GM23248 (cell line): ENCODE data around the gene RTP4. TPM values are rescaled to one million over a fixed set of nuclear protein-coding genes. Genes with fewer than 3 reads are reported as not detected.

Experiments
- DNase-seq: peaks from one replicate; pipeline ENCODE4 v3.0.0-alpha.2; 2015
- H2AFZ ChIP-seq: fragments of 200-600 bp; sonication (generic); 2 replicates; pipeline ENCODE4 v1.6.1; 2016; ENCODE audit warnings: antibody characterized with exemption
- H3F3A ChIP-seq: fragments of 200-600 bp; sonication (generic); 2 replicates; pipeline ENCODE4 v1.6.1; 2016; ENCODE audit warnings: mild to moderate bottlenecking, antibody characterized with exemption, mixed run types; ENCODE audit not compliant: insufficient read depth
- H3K27ac ChIP-seq: fragments of 200-600 bp; sonication (generic); 2 replicates; pipeline ENCODE4 v1.5.1; 2016; ENCODE audit warnings: mild to moderate bottlenecking
- H3K27me3 ChIP-seq: fragments of 200-600 bp; sonication (generic); replicated peaks from 2 replicates; pipeline ENCODE4 v1.6.1; 2016; ENCODE audit warnings: mild to moderate bottlenecking; ENCODE audit not compliant: insufficient read depth
- H3K36me3 ChIP-seq: fragments of 200-600 bp; sonication (generic); 2 replicates; pipeline ENCODE4 v1.6.1; 2016; ENCODE audit warnings: low read depth, mild to moderate bottlenecking
- H3K4me1 ChIP-seq: fragments of 200-600 bp; sonication (generic); 2 replicates; pipeline ENCODE4 v1.6.1; 2016; ENCODE audit warnings: mild to moderate bottlenecking; ENCODE audit not compliant: insufficient read depth
- H3K4me2 ChIP-seq: fragments of 200-600 bp; sonication (generic); one replicate; pipeline ENCODE4 v1.6.1; 2016; ENCODE audit warnings: mild to moderate bottlenecking; ENCODE audit not compliant: unreplicated experiment
- H3K4me3 ChIP-seq: fragments of 200-600 bp; sonication (generic); 2 replicates; pipeline ENCODE4 v1.5.1; 2016; ENCODE audit warnings: mild to moderate bottlenecking
- H3K79me2 ChIP-seq: fragments of 200-600 bp; sonication (generic); 2 replicates; pipeline ENCODE4 v1.6.1; 2016; ENCODE audit warnings: mild to moderate bottlenecking; ENCODE audit not compliant: insufficient read depth
- H3K9ac ChIP-seq: fragments of 200-600 bp; sonication (generic); 2 replicates; pipeline ENCODE4 v1.6.1; 2016; ENCODE audit warnings: mild to moderate bottlenecking
- H3K9me2 ChIP-seq: fragments of 200-600 bp; sonication (generic); 2 replicates; pipeline ENCODE4 v1.6.1; 2016; ENCODE audit warnings: mixed run types, mild to moderate bottlenecking, moderate library complexity; ENCODE audit not compliant: insufficient read depth
- H3K9me3 ChIP-seq: fragments of 200-600 bp; sonication (generic); one replicate; pipeline ENCODE4 v1.6.1; 2017; ENCODE audit warnings: low read depth
- H4K20me1 ChIP-seq: fragments of 200-600 bp; sonication (generic); 2 replicates; pipeline ENCODE4 v1.6.0; 2016; ENCODE audit not compliant: insufficient read depth
- EZH2 ChIP-seq: fragments of 200-600 bp; sonication (generic); IDR thresholded peaks from 2 replicates; pipeline ENCODE4 v1.6.1; 2018; ENCODE audit warnings: antibody characterized with exemption, mild to moderate bottlenecking; ENCODE audit not compliant: insufficient read depth, poor library complexity, severe bottlenecking
- EZH2phosphoT487 ChIP-seq: fragments of 200-600 bp; sonication (generic); IDR thresholded peaks from 2 replicates; pipeline ENCODE4 v1.6.1; 2018; ENCODE audit warnings: antibody characterized with exemption, moderate library complexity, mild to moderate bottlenecking, low read depth; ENCODE audit not compliant: insufficient read depth
- WGBS, 2 experiments: methylation state at CpG; one replicate each; pipeline ENCODE4 v1.1.6; 2015 to 2017; ENCODE audit warnings: low lambda C conversion rate in 2 of 2, low coverage in 1 of 2; ENCODE audit errors: missing lambda C conversion rate in 2 of 2; 5-methylcytosine and 5-hydroxymethylcytosine counted together
- in situ Hi-C: fragments of 300-500 bp; cut with MboI; formaldehyde crosslinking; loops from 2 replicates; pipeline ENCODE4 v1.15.0; 2020
- polyA plus RNA-seq: library from polyadenylated mRNA; unstranded; fragments of >200 nt; fragmentation: Nextera tagmentation; extraction: Ambion mirVana; gene quantifications from 2 replicates; pipeline ENCODE4 v1.2.1, GENCODE V29; 2016
- total RNA-seq: library from RNA; depleted of rRNA; stranded (reverse); fragments of >200 nt; shearing (Covaris generic); gene quantifications from 2 replicates; pipeline ENCODE4 v1.2.3, GENCODE V29; 2014; rRNA removed

RTP4 gene
- total RNA-seq, result 1.4 and 1.9 TPM in 2 replicates
- 0.19 and 0.48 TPM in 2 replicates for polyA plus RNA-seq

- Histone ChIP-seq H3K79me2 (no peaks in the 10 kb centered on the region), H3K4me1 (peaks cover 6% of the 10 kb centered on the region), H3K36me3 (no peaks in the 10 kb centered on the region), H3K27me3 (no peaks in the 10 kb centered on the region), H2AFZ (peak within 1 kb of the TSS; percentile 98), H3K27ac (peak within 1 kb of the TSS; percentile 70), H3K9me3 (no peaks in the 10 kb centered on the region), H3K9ac (peak within 1 kb of the TSS; percentile 86), H4K20me1 (no peaks in the 10 kb centered on the region), H3K4me2 (peak within 1 kb of the TSS; percentile 90), H3K4me3 (peak within 1 kb of the TSS; percentile 72), H3K9me2 (no peaks in the 10 kb centered on the region), H3F3A (no peaks in the 10 kb centered on the region)
- in situ Hi-C loops, result no loop called here
- peak; percentile 72 for DNase-seq
- 8% methylated on average over 10 of the region's 10 CpGs for WGBS, 2 experiments
- TF ChIP-seq EZH2phosphoT487 (no peak), EZH2 (no peak)
These were observed at the start of gene RTP4 for GRCh38 chr3:187368251-187369088. RTP4 (plus strand) TSS chr3:187368385; CDS start chr3:187368442, 57 bp downstream.

DNA sequence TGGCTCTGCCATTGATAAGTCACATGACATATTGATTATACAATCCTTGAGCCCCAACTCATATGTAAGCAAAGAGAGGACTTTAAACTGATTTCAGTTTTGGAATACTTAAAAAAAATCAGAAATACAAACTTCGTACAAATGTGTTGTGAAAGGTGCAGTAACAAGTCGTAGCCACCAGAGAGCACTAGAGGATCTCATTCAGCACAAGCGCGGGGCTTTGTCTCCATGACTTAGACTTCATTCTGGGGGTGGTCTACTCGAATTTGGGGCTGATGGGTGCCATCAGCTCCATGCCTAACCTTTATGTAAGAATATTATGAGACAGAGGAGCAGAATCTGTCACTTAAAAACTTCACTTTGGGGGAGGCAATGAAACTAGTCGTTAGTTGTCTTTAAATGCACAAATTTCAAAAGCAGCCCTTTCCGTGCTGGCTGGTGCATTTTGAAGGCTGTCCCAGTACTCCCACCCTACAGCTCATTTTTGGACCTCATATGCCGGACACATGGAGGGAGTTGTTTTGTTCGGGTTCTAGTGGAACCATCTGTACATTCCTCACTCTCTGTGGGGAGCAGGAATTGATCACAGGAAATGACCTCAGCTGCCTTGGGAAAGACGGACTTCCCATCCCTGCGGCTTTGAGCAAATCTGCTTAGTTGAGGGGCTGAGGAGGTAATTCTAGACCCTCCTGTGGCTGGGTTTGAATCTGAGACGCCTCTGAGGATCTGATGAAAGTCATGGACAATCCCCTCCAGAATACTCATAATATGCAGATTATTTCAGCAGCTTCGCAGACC lies 49.2 kb upstream of the RTP4 start:
- DNase-seq, result peak; percentile 85
- in situ Hi-C loops, result loop anchor here (5.0 to 25.0 kb wide), 3 partner anchors 94 to 482 kb away; partner anchors contain the start of gene ADIPOQ
- peaks cover 13% of the 10 kb centered on the region for H3K4me1 ChIP-seq
- H3F3A ChIP-seq, result peaks cover 7% of the 10 kb centered on the region; the same call in 1 of the 2 replicates
- H3K27ac ChIP-seq, result peak overlapping the region; percentile 51
- no peaks in the 10 kb centered on the region for H3K79me2 ChIP-seq
- H3K9me3 ChIP-seq, result no peaks in the 10 kb centered on the region
- H3K9ac ChIP-seq, result peak overlapping the region; percentile 68
- 3 to 4% methylated on average over 13 of the region's 13 CpGs for WGBS, 2 experiments
- H3K4me3 ChIP-seq, result peak overlapping the region; percentile 73
- H3K9me2 ChIP-seq, result no peaks in the 10 kb centered on the region
- H2AFZ ChIP-seq, result peak overlapping the region; percentile 84
- no peak for TF ChIP-seq EZH2phosphoT487
- H4K20me1 ChIP-seq, result no peaks in the 10 kb centered on the region
- peak overlapping the region; percentile 100 for H3K4me2 ChIP-seq
- H3K27me3 ChIP-seq, result no peaks in the 10 kb centered on the region
- H3K36me3 ChIP-seq, result no peaks in the 10 kb centered on the region

DNA sequence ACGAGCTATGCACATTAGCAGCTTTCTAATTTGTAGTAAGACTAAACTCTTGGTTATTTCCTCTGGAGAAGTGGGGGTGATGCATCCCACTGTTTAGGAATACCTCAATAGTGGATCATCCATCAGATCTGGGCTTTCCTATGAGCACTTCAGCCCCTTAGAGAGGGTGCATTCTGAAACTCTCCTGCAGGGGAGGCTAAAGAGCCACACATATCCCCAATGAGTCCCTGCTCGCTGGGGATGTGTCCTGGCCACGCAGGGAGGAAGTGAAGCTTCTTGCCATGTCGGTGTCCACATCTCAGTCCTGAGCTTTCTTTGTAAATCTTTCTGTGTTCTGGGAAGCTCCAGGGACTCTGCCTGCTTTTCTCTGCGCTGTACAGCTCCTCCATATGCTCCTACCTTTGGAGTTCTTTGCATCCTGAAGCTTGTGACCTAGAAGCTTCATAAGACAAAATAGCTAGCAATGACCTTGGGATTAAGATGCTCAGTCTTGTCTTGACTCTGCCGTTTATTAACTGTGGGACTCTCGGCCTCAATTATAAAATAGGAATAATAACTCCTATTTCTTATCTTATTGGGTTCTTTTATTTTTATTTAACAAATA lies 48.4 kb upstream of the RTP4 start:
- no peaks in the 10 kb centered on the region for H4K20me1 ChIP-seq
- H2AFZ ChIP-seq, result peak overlapping the region; percentile 84
- H3K9me2 ChIP-seq, result no peaks in the 10 kb centered on the region
- peak overlapping the region; percentile 51 for H3K27ac ChIP-seq
- peak overlapping the region; percentile 73 for H3K4me3 ChIP-seq
- H3K9me3 ChIP-seq, result no peaks in the 10 kb centered on the region
- no peaks in the 10 kb centered on the region for H3K27me3 ChIP-seq
- in situ Hi-C loops, result loop anchor here (5.0 to 25.0 kb wide), 3 partner anchors 95 to 482 kb away; partner anchors contain the start of gene ADIPOQ
- H3K79me2 ChIP-seq, result no peaks in the 10 kb centered on the region
- H3K9ac ChIP-seq, result peak overlapping the region; percentile 68
- H3F3A ChIP-seq, result peaks cover 7% of the 10 kb centered on the region; the same call in 1 of the 2 replicates
- H3K36me3 ChIP-seq, result no peaks in the 10 kb centered on the region
- TF ChIP-seq EZH2 (no peak), EZH2phosphoT487 (no peak)
- WGBS, 2 experiments, result 36 to 38% methylated on average over 7 of the region's 7 CpGs
- DNase-seq, result peak; percentile 83
- peak overlapping the region; percentile 100 for H3K4me2 ChIP-seq
- H3K4me1 ChIP-seq, result peaks cover 13% of the 10 kb centered on the region

- no peak overlapping the region for H3K4me2 ChIP-seq
- no peak overlapping the region for H3K4me3 ChIP-seq
- no peak for DNase-seq
- 73 to 76% methylated on average over 1 of the region's 1 CpG for WGBS, 2 experiments
- no peaks in the 10 kb centered on the region for H3K9me3 ChIP-seq
- TF ChIP-seq EZH2phosphoT487 (no peak), EZH2 (no peak)
- no peak overlapping the region for H2AFZ ChIP-seq
- no peak overlapping the region for H3K27ac ChIP-seq
- no peaks in the 10 kb centered on the region; the same call in 1 of the 2 replicates for H3K27me3 ChIP-seq
- H4K20me1 ChIP-seq, result no peaks in the 10 kb centered on the region
- in situ Hi-C loops, result loop anchor here (25.0 kb wide), 1 partner anchor 484 kb away; the partner anchor contains the start of gene ADIPOQ
- H3K79me2 ChIP-seq, result no peaks in the 10 kb centered on the region
- H3K36me3 ChIP-seq, result no peaks in the 10 kb centered on the region
- no peaks in the 10 kb centered on the region for H3K4me1 ChIP-seq
- no peaks in the 10 kb centered on the region for H3K9me2 ChIP-seq
- H3K9ac ChIP-seq, result no peak overlapping the region
- H3F3A ChIP-seq, result peaks cover 3% of the 10 kb centered on the region; the same call in 1 of the 2 replicates
These were observed 46.4 kb upstream of the RTP4 start for GRCh38 chr3:187321766-187322165.
